Naive thymus-derived CD4-positive, alpha-beta T cell (primary cell): ENCODE measurements around the gene CASP8AP2. TPM values are rescaled to one million over a fixed set of nuclear protein-coding genes. Genes with fewer than 3 reads are reported as not detected.
"Not testable (repeated sequence)": the region's sequence is repeated elsewhere in the genome, so short reads cannot be mapped to it uniquely, and the experiment has no call there.

ENCODE experiments used
- ATAC-seq: fragments of 150-1000 bp; cut with Tn5 transposase; 2 replicates; pipeline ENCODE4 v1.10.0; 2021; ENCODE audit warnings: mild to moderate bottlenecking, moderate library complexity
- CTCF ChIA-PET: fragments of 350-600 bp; sonication (Branson Sonifier 250); formaldehyde crosslinking; loops from one replicate; lab custom pipeline; 2021; ENCODE audit warnings: antibody characterized with exemption; lab: Charles Lee
- POLR2A ChIA-PET: fragments of 350-600 bp; sonication (Branson Sonifier 250); formaldehyde crosslinking; loops from one replicate; lab custom pipeline; 2021; ENCODE audit warnings: antibody characterized with exemption, inconsistent platforms; lab: Charles Lee
- DNase-seq, 9 donors: peaks; one replicate each; pipeline versions ENCODE4 v3.0.0 to v3.0.0-alpha.2; 2020 to 2022; ENCODE audit warnings: mixed read lengths in 1 of 9
- H3K27ac ChIP-seq: one replicate; pipeline ENCODE4 v1.7.0; 2013; ENCODE audit warnings: mild to moderate bottlenecking, low read depth, low read length, moderate library complexity
- H3K27me3 ChIP-seq, 2 donors: one replicate each; pipeline ENCODE4 v1.7.0; 2013; ENCODE audit warnings: low read length in 2 of 2, mild to moderate bottlenecking in 2 of 2, moderate library complexity in 2 of 2; ENCODE audit not compliant: control insufficient read depth in 2 of 2, insufficient read depth in 2 of 2
- H3K36me3 ChIP-seq, 3 experiments: 1 replicate in 2 of 3; 2 replicates in 1 of 3; pipeline ENCODE4 v1.7.0; 2013; ENCODE audit warnings: low read length in 3 of 3, mild to moderate bottlenecking in 3 of 3, moderate library complexity in 1 of 3; ENCODE audit not compliant: insufficient read depth in 3 of 3, control insufficient read depth in 2 of 3
- H3K4me1 ChIP-seq, 2 donors: one replicate each; pipeline ENCODE4 v1.7.0; 2013; ENCODE audit warnings: low read length in 2 of 2, mild to moderate bottlenecking in 2 of 2, moderate library complexity in 1 of 2; ENCODE audit not compliant: control insufficient read depth in 2 of 2, insufficient read depth in 2 of 2
- H3K4me3 ChIP-seq: 2 replicates; pipeline ENCODE4 v1.7.0; 2013; ENCODE audit warnings: mild to moderate bottlenecking, low read length
- H3K9me3 ChIP-seq, 3 experiments: 1 replicate in 2 of 3; 2 replicates in 1 of 3; pipeline ENCODE4 v1.7.0; 2013; ENCODE audit warnings: low read length in 3 of 3; ENCODE audit not compliant: control insufficient read depth in 2 of 3
- H3K27ac Mint-ChIP-seq, 9 donors: one replicate each; pipeline ENCODE4 v1.8.0; 2020 to 2022; ENCODE audit warnings: mixed read lengths in 9 of 9, mild to moderate bottlenecking in 8 of 9, moderate library complexity in 5 of 9, inconsistent platforms in 2 of 9
- H3K27me3 Mint-ChIP-seq, 5 donors: one replicate each; pipeline ENCODE4 v1.8.0; 2021 to 2022; ENCODE audit warnings: mixed read lengths in 5 of 5, mild to moderate bottlenecking in 1 of 5
- H3K36me3 Mint-ChIP-seq, 5 donors: one replicate each; pipeline ENCODE4 v1.8.0; 2020 to 2022; ENCODE audit warnings: mixed read lengths in 5 of 5, mild to moderate bottlenecking in 3 of 5, inconsistent platforms in 1 of 5
- H3K4me1 Mint-ChIP-seq, 7 donors: one replicate each; pipeline ENCODE4 v1.8.0; 2020 to 2022; ENCODE audit warnings: mixed read lengths in 7 of 7, mild to moderate bottlenecking in 3 of 7, inconsistent platforms in 1 of 7
- H3K4me3 Mint-ChIP-seq, 10 donors: one replicate each; pipeline ENCODE4 v1.8.0; 2020 to 2022; ENCODE audit warnings: mild to moderate bottlenecking in 10 of 10, mixed read lengths in 10 of 10, moderate library complexity in 6 of 10, inconsistent platforms in 2 of 10
- H3K9me3 Mint-ChIP-seq, 11 donors: one replicate each; pipeline ENCODE4 v1.8.0; 2020 to 2022; ENCODE audit warnings: mixed read lengths in 11 of 11, mild to moderate bottlenecking in 4 of 11, inconsistent platforms in 1 of 11, moderate library complexity in 1 of 11
- intact Hi-C, 2 donors: fragments of 100-400 bp; cut with micrococcal nuclease; formaldehyde crosslinking; loops; one replicate each; pipeline ENCODE4 v1.15.1; 2023
- polyA plus RNA-seq, 2 donors: library from polyadenylated mRNA; unstranded; fragments of 300-500 nt; fragmentation: Illumina TruSeq; gene quantifications; one replicate each; pipeline ENCODE4 v1.2.3, GENCODE V29; 2021
- total RNA-seq, 6 experiments: library from RNA in 5 of 6; stranded (reverse) in 5 of 6; gene quantifications; 1 replicate in 5 of 6; 2 replicates in 1 of 6; pipeline ENCODE4 v1.2.3 and lab custom pipeline; 2021 to 2026

CASP8AP2 gene
- total and polyA plus RNA-seq, 7 experiments from 2014 or later: 21.2 to 51.0 (median 43.2) TPM

DNA sequence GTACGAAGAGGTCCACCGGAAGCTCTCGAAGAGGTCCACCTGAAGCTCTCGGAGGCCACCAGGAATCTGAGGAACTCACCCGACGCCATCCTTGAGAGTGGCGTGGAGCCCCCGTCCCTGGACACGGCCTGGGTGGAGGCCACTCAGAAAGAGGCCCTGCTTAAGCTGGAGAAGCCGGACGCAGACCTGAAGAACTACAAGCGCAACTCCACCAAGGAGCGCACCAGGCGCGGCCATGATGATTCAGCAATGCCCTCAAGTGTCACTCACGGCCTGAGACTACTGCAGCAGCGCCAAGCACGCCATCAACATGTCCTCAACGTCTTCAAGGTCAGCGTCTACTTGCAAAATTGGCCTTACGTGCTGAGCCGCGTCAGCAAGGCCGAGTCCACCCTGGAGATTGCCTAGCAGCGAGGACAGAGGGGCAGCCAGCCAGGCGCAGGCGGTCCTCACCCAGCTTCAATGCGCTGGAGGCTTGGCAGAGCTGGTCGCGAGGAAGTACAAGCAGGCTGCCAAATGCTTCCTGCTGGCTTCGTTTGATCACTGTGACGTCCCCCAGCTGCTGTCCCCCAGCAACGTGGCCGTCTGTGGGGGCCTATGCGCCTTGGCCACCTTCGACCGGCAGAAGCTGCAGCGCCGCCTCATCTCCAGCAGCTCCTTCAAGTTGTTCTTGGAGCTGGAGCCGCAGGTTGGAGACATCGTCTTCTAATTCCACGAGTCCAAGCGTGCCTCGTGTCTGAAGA is 56.9 kb downstream of the CASP8AP2 start:
- POLR2A ChIA-PET: no interaction called here

DNA sequence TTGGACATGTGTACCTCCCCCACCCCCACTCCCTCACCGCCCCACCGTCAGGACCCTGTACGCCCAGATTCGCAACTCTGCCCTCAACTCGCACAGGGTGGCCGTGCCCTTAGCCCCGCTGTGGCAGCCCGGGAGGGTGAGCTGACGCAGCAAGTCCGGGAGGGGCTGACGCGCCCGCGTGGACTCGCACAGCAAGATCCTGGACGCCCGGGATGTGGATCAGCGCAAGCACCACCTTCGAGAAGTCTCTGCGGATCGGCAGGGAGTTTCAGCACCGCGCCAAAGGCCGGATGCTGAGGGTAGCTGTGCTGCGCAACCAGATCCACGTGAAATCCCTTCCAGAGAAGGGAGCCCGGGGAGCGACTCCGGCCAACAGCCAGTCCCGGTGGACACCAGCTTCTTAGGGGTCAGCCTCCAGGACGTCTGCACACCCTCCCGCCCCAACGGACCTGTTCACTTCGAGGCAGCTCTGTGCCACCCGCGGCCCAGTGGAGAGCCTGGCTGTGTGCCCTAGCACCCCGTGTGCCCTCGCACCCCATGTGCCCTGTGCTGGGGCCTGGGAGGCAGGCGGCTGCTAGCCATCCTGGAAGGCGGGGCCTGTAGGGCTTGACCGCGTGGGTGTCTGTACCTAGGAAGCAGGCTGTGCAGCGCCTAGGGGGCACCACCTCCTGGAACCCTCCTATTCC is 57.9 kb downstream of the CASP8AP2 start:
- ATAC-seq (peak; percentile 37), DNase-seq (peak in 4 of 9 donors; percentile 2 to 29 (median 10))
- H3K27ac Mint-ChIP-seq: no peak overlapping the region
- Histone ChIP-seq H3K27me3 (peaks cover 0 to 2% of the 10 kb centered on the region in 2 donors), H3K9me3 (no peaks in the 10 kb centered on the region), H3K4me3 (no peak overlapping the region), H3K36me3 (no peaks in the 10 kb centered on the region), H3K27ac (no peak overlapping the region), H3K4me1 (no peaks in the 10 kb centered on the region)
- H3K4me1 Mint-ChIP-seq: peaks cover 0 to 17% (median 0%) of the 10 kb centered on the region in 7 donors
- ChIA-PET POLR2A (interaction anchor here (1.0 kb wide), 1 partner anchor 279 kb away, joined by 3 read pairs; no protein-coding TSS in a partner anchor), CTCF (no interaction called here)
- H3K36me3 Mint-ChIP-seq: no peaks in the 10 kb centered on the region
- intact Hi-C loops: no loop called here
- H3K4me3 Mint-ChIP-seq: peak overlapping the region in 4 of 10 donors; percentile 47 to 65 (median 49)
- H3K9me3 Mint-ChIP-seq: no peaks in the 10 kb centered on the region
- H3K27me3 Mint-ChIP-seq: peaks cover 17 to 27% (median 22%) of the 10 kb centered on the region in 5 donors

More for the DNA sequence above, 56.9 kb downstream of the CASP8AP2 start:
- no peaks in the 10 kb centered on the region for H3K4me1 ChIP-seq
- Mint-ChIP-seq H3K36me3 (no peaks in the 10 kb centered on the region), H3K4me1 (peaks cover 0 to 15% (median 0%) of the 10 kb centered on the region in 7 donors), H3K27ac (no peak overlapping the region), H3K9me3 (no peaks in the 10 kb centered on the region), H3K4me3 (peak overlapping the region in 1 of 10 donors; percentile 47), H3K27me3 (peaks cover 15 to 22% (median 16%) of the 10 kb centered on the region in 5 donors)
- ATAC-seq (no peak), DNase-seq (no peak)
- intact Hi-C loops: no loop called here
- CTCF ChIA-PET: no interaction called here
- H3K9me3 ChIP-seq: no peaks in the 10 kb centered on the region
- H3K27ac ChIP-seq: no peak overlapping the region
- H3K36me3 ChIP-seq: no peaks in the 10 kb centered on the region
- H3K27me3 ChIP-seq: no peaks in the 10 kb centered on the region
- no peak overlapping the region for H3K4me3 ChIP-seq

DNA sequence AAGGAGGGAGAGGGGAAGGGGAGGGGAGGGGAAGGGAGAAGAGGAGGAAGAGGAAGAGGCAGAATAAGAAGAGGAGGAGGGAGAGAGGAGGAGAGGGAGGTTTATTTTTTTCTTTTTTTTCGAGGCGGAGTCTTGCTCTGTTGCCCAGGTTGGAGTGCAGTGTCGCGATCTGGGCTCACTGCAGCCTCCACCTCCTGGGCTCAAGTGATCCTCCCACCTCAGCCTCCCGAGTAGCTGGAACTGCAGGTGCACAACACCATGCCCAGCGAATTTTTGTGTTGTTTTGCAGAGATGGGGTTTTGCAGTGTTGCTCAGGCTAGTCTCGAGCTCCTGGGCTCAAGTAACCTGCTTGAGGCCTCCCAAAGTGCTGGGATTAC is 58.4 kb downstream of the CASP8AP2 start:
- H3K4me1 ChIP-seq: no peaks in the 10 kb centered on the region
- ATAC-seq (no peak), DNase-seq (no peak)
- intact Hi-C loops: no loop called here
- no peak overlapping the region for H3K27ac ChIP-seq
- no peak overlapping the region for H3K4me3 ChIP-seq
- H3K4me3 Mint-ChIP-seq: peak overlapping the region in 1 of 10 donors; percentile 47
- ChIA-PET POLR2A (interaction anchor here (1.0 kb wide), 1 partner anchor 279 kb away, joined by 3 read pairs; no protein-coding TSS in a partner anchor), CTCF (interaction anchor here (0.6 to 0.7 kb wide), 2 partner anchors 161 to 586 kb away, joined by 3 read pairs; no protein-coding TSS in a partner anchor)
- no peaks in the 10 kb centered on the region for H3K36me3 Mint-ChIP-seq
- H3K27me3 Mint-ChIP-seq: peaks cover 19 to 30% (median 26%) of the 10 kb centered on the region in 5 donors
- peaks cover 0 to 19% (median 0%) of the 10 kb centered on the region in 7 donors for H3K4me1 Mint-ChIP-seq
- no peak overlapping the region for H3K27ac Mint-ChIP-seq
- no peaks in the 10 kb centered on the region for H3K9me3 ChIP-seq
- no peaks in the 10 kb centered on the region for H3K9me3 Mint-ChIP-seq
- H3K27me3 ChIP-seq: peaks cover 0 to 2% of the 10 kb centered on the region in 2 donors
- H3K36me3 ChIP-seq: no peaks in the 10 kb centered on the region

DNA sequence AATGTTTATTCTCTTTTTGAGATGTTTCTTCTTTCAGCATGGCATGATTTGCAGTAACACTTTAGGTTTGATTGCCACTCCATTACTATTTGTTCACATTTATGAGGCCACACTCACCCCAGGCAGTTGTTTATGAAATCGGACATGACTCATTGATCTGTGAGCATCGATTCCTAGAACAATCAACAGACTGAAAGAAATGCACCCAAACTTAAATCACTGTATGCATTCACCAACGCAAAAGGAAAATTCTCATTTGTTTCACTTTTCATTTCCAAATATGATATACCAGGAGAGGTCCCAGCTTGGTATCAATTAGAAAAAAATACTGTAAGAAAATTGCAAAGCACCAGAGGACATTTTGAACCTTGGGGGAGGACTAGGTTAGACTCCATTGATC is 59.2 kb downstream of the CASP8AP2 start:
- no peak for ATAC-seq
- intact Hi-C loops: no loop called here
- no peaks in the 10 kb centered on the region for H3K36me3 Mint-ChIP-seq
- no peak for DNase-seq
- peaks cover 26 to 38% (median 33%) of the 10 kb centered on the region in 5 donors for H3K27me3 Mint-ChIP-seq
- no peaks in the 10 kb centered on the region for H3K4me1 ChIP-seq
- CTCF ChIA-PET: interaction anchor here (0.7 kb wide), 1 partner anchor 585 kb away, joined by 3 read pairs; no protein-coding TSS in a partner anchor
- H3K4me1 Mint-ChIP-seq: peaks cover 0 to 19% (median 0%) of the 10 kb centered on the region in 7 donors
- H3K36me3 ChIP-seq: no peaks in the 10 kb centered on the region
- H3K27ac Mint-ChIP-seq: peak overlapping the region in 1 of 9 donors; percentile 39
- peaks cover 0 to 2% of the 10 kb centered on the region in 2 donors for H3K27me3 ChIP-seq
- H3K9me3 ChIP-seq: no peaks in the 10 kb centered on the region
- no peak overlapping the region for H3K27ac ChIP-seq
- H3K9me3 Mint-ChIP-seq: no peaks in the 10 kb centered on the region
- POLR2A ChIA-PET: no interaction called here
- peak overlapping the region in 1 of 10 donors; percentile 23 for H3K4me3 Mint-ChIP-seq
- H3K4me3 ChIP-seq: no peak overlapping the region

DNA sequence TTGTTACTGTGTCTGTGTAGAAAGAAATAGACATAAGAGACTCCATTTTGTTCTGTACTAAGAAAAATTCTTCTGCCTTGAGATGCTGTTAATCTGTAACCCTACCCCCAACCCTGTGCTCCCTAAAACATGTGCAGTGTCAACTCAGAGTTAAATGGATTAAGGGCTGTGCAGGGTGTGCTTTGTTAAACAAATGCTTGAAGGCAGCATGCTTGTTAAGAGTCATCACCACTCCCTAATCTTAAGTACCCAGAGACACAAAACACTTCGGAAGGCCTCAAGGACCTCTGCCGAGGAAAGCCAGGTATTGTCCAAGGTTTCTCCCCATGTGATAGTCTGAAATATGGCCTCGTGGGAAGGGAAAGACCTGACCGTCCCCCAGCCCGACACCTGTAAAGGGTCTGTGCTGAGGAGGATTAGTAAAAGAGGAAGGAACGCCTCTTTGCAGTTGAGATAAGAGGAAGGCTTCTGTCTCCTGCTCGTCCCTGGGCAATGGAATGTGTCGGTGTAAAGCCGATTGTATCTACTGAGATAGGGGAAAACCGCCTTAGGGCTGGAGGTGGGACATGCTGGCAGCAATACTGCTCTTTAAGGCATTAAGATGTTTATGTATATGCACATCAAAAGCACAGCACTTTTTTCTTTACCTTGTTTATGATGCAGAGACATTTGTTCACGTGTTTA is 61.3 kb downstream of the CASP8AP2 start:
- H3K36me3 ChIP-seq, intact Hi-C loops, H3K4me1 ChIP-seq, H3K4me3 ChIP-seq, H3K27ac Mint-ChIP-seq, CTCF ChIA-PET, H3K4me3 Mint-ChIP-seq, POLR2A ChIA-PET, DNase-seq, H3K36me3 Mint-ChIP-seq, ATAC-seq, H3K27me3 ChIP-seq, H3K9me3 Mint-ChIP-seq, H3K27ac ChIP-seq, H3K9me3 ChIP-seq: not testable (repeated sequence)
- H3K27me3 Mint-ChIP-seq: peaks cover 35 to 55% (median 43%) of the 10 kb centered on the region in 5 donors
- H3K4me1 Mint-ChIP-seq: peaks cover 0 to 19% (median 0%) of the 10 kb centered on the region in 7 donors

DNA sequence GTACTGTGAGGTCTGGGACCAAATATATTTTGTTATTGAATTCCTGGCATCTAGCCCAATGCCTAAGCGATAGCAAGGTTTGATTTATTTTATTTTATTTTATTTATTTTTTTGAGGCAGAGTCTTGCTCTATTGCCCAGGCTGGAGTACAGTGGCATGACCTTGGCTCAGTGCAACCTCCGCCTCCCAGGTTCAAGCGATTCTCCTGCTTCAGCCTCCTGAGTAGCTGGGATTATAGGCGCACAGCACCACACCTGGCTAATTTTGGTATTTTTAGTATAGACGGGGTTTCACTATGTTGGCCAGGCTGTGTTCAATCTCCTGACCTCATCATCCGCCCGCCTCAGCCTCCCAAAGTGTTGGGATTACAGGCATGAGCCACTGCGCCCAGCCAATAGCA is 62.9 kb downstream of the CASP8AP2 start:
- Mint-ChIP-seq H3K4me1 (peaks cover 0 to 19% (median 0%) of the 10 kb centered on the region in 7 donors), H3K27me3 (peaks cover 42 to 59% (median 46%) of the 10 kb centered on the region in 5 donors)
- H3K4me3 ChIP-seq, DNase-seq, H3K36me3 Mint-ChIP-seq, ATAC-seq, POLR2A ChIA-PET, H3K9me3 ChIP-seq, H3K27ac Mint-ChIP-seq, H3K9me3 Mint-ChIP-seq, intact Hi-C loops, H3K4me1 ChIP-seq, CTCF ChIA-PET, H3K36me3 ChIP-seq, H3K27me3 ChIP-seq, H3K4me3 Mint-ChIP-seq, H3K27ac ChIP-seq: not testable (repeated sequence)
